GM23248 (cell line): ENCODE results near the gene ZNF652.
"Not testable (repeated sequence)": the region's sequence is repeated elsewhere in the genome, so short reads cannot be mapped to it uniquely, and the experiment has no call there.

Source experiments
- EZH2 ChIP-seq: fragments of 200-600 bp; sonication (generic); IDR thresholded peaks from 2 replicates; pipeline ENCODE4 v1.6.1; 2018; ENCODE audit warnings: antibody characterized with exemption, mild to moderate bottlenecking; ENCODE audit not compliant: insufficient read depth, poor library complexity, severe bottlenecking
- EZH2phosphoT487 ChIP-seq: fragments of 200-600 bp; sonication (generic); IDR thresholded peaks from 2 replicates; pipeline ENCODE4 v1.6.1; 2018; ENCODE audit warnings: antibody characterized with exemption, moderate library complexity, mild to moderate bottlenecking, low read depth; ENCODE audit not compliant: insufficient read depth

- not testable (repeated sequence) for TF ChIP-seq EZH2, EZH2phosphoT487
Measured at GRCh38 chr17:49389514-49390347, 27.7 kb upstream of the ZNF652 start.
